Loucy (cell line): ENCODE measurements around the gene DDX23.

Experiments used
- H2AFZ ChIP-seq: fragments of 200-600 bp; sonication (generic); 2 replicates; pipeline ENCODE4 v1.6.0; 2016; ENCODE audit warnings: antibody characterized with exemption, mild to moderate bottlenecking, low read length, moderate library complexity
- H3F3A ChIP-seq: fragments of 200-600 bp; 2 replicates; pipeline ENCODE4 v1.6.0; 2016; ENCODE audit warnings: antibody characterized with exemption, low read depth, mild to moderate bottlenecking
- H3K27me3 ChIP-seq: fragments of 200-600 bp; sonication (generic); 2 replicates; pipeline ENCODE4 v1.6.1; 2014; ENCODE audit warnings: low read length, mild to moderate bottlenecking; ENCODE audit not compliant: insufficient read depth, poor library complexity, severe bottlenecking
- H3K36me3 ChIP-seq: fragments of 200-600 bp; sonication (generic); 2 replicates; pipeline ENCODE4 v1.6.1; 2016; ENCODE audit warnings: low read length; ENCODE audit not compliant: insufficient read depth
- H3K4me1 ChIP-seq: fragments of 200-600 bp; sonication (generic); 2 replicates; pipeline ENCODE4 v1.5.1; 2014; ENCODE audit warnings: low read length, mild to moderate bottlenecking; ENCODE audit not compliant: insufficient read depth, poor library complexity, severe bottlenecking
- H3K4me2 ChIP-seq: fragments of 200-600 bp; sonication (generic); 2 replicates; pipeline ENCODE4 v1.6.0; 2014; ENCODE audit warnings: antibody characterized with exemption, low read length, low read depth, mild to moderate bottlenecking; ENCODE audit not compliant: poor library complexity, severe bottlenecking
- H3K4me3 ChIP-seq: fragments of 200-600 bp; sonication (generic); 2 replicates; pipeline ENCODE4 v1.5.1; 2014; ENCODE audit warnings: low read length, mild to moderate bottlenecking, mixed read lengths; ENCODE audit not compliant: poor library complexity, severe bottlenecking
- H3K79me2 ChIP-seq: fragments of 200-600 bp; sonication (generic); 2 replicates; pipeline ENCODE4 v1.6.1; 2014; ENCODE audit warnings: low read length; ENCODE audit not compliant: insufficient read depth
- H3K9ac ChIP-seq: fragments of 200-600 bp; sonication (generic); 2 replicates; pipeline ENCODE4 v1.6.0; 2014; ENCODE audit warnings: mild to moderate bottlenecking, low read depth, low read length, moderate library complexity; ENCODE audit not compliant: poor library complexity, severe bottlenecking
- H3K9me2 ChIP-seq: fragments of 200-600 bp; sonication (generic); replicated peaks from 2 replicates; pipeline ENCODE4 v1.6.1; 2016; ENCODE audit warnings: low read depth, low read length, mixed read lengths
- H3K9me3 ChIP-seq: fragments of 200-600 bp; sonication (generic); 2 replicates; pipeline ENCODE4 v1.6.1; 2014; ENCODE audit warnings: mild to moderate bottlenecking, antibody characterized with exemption, low read length, low read depth; ENCODE audit not compliant: insufficient read depth
- H4K20me1 ChIP-seq: fragments of 200-600 bp; sonication (generic); 2 replicates; pipeline ENCODE4 v1.6.0; 2014; ENCODE audit warnings: antibody characterized with exemption, low read length, mild to moderate bottlenecking; ENCODE audit not compliant: insufficient read depth, poor library complexity, severe bottlenecking
- EZH2phosphoT487 ChIP-seq: fragments of 200-600 bp; IDR thresholded peaks from 2 replicates; pipeline ENCODE4 v1.6.1; 2018; ENCODE audit warnings: antibody characterized with exemption, mild to moderate bottlenecking, moderate library complexity, borderline replicate concordance
- TF ChIP-seq, protein P1 (sequence below): fragments of 200-600 bp; sonication (generic); conservative IDR thresholded peaks from 2 replicates; pipeline ENCODE4 v1.5.1; 2014; ENCODE audit warnings: mild to moderate bottlenecking, antibody characterized with exemption, low read length

Gene DDX23

DNA sequence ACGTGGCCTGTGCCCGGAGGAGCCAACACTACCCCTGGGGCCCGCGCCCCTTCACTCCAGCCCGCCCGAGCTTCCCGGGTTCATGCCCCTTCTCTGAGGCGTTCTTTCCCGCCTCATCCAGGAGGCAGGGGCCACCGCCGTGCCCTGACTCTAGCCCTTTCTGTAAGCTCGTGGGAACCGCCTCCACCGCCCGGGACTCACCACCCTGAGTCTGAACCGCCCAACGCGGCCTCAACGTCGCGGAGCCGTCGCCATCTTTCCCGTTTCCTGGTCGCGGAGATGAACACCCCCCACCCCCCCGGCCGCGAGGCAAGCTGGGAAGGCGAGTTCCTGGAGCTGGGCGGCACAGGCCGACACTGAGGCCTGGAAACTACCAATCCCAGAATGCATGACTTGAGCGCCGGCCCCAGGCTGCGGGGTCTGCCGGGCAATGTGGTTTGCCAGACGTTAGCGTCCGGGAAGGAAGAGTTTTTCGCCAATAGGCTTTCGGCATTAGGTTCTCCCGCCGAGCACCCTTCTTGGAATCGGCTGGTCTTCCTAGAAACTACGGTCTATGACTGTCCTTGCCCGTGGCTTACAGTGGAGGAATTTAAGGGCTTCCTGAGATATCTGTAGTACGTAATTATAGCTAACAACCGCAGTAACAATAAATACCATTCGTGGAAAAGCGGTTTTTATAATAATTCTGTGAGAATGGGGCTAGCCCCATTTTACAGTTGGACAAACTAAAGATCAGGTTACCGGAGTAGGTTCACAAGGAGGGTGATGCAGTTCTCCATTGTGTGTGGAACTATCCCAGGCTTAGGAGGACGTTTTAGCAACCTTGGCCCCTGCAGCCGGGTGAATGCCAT lies at the start of gene DDX23:
TSS of gene DDX23 (minus strand) at position 281 of the 851 bp plus-strand sequence. CDS start 6,381 bp downstream, outside the sequence.
- peak within 1 kb of the TSS; percentile 91 for H2AFZ ChIP-seq
- H3K4me1 ChIP-seq, result peaks cover 23% of the 10 kb centered on the region
- H3K27me3 ChIP-seq, result no peaks in the 10 kb centered on the region
- H3K9me3 ChIP-seq, result no peaks in the 10 kb centered on the region
- peak within 1 kb of the TSS; percentile 99 for H3K9ac ChIP-seq
- H3K9me2 ChIP-seq, result no peaks in the 10 kb centered on the region
- H3K4me2 ChIP-seq, result peak within 1 kb of the TSS; percentile 98
- no peaks in the 10 kb centered on the region for H3K36me3 ChIP-seq
- peaks cover 17% of the 10 kb centered on the region for H4K20me1 ChIP-seq
- TF ChIP-seq, protein P1, sequence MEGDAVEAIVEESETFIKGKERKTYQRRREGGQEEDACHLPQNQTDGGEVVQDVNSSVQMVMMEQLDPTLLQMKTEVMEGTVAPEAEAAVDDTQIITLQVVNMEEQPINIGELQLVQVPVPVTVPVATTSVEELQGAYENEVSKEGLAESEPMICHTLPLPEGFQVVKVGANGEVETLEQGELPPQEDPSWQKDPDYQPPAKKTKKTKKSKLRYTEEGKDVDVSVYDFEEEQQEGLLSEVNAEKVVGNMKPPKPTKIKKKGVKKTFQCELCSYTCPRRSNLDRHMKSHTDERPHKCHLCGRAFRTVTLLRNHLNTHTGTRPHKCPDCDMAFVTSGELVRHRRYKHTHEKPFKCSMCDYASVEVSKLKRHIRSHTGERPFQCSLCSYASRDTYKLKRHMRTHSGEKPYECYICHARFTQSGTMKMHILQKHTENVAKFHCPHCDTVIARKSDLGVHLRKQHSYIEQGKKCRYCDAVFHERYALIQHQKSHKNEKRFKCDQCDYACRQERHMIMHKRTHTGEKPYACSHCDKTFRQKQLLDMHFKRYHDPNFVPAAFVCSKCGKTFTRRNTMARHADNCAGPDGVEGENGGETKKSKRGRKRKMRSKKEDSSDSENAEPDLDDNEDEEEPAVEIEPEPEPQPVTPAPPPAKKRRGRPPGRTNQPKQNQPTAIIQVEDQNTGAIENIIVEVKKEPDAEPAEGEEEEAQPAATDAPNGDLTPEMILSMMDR, result no peak
- TF ChIP-seq EZH2phosphoT487, result no peak
- peaks cover 46% of the 10 kb centered on the region for H3K79me2 ChIP-seq
- peak within 1 kb of the TSS; percentile 90 for H3K4me3 ChIP-seq
- no peaks in the 10 kb centered on the region for H3F3A ChIP-seq

DNA sequence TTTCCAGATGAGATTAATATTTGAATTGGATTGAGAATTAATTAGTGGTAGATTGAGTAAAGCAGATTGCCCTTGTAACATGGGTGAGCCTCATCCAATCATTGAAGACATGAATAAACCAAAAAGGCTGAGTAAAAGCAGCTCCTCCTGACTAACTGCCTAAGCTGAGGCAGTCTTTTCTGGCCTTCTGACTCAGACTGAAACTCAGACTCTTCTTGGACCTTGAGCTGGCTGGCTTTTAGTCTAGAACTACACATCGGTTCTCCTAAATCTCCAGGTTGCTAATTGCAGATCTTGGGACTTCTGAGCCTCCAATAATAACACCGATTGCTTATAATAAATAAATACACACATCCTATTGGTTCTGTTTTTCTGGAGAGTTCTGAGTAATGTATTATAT lies 49.3 kb upstream of the DDX23 start:
- H3K4me1 ChIP-seq, result no peaks in the 10 kb centered on the region
- H3K4me3 ChIP-seq, result no peak overlapping the region
- no peak overlapping the region for H2AFZ ChIP-seq
- no peaks in the 10 kb centered on the region for H3K36me3 ChIP-seq
- no peaks in the 10 kb centered on the region for H3F3A ChIP-seq
- H3K9ac ChIP-seq, result no peak overlapping the region
- no peak for TF ChIP-seq EZH2phosphoT487
- TF ChIP-seq, protein P1, result no peak
- H4K20me1 ChIP-seq, result no peaks in the 10 kb centered on the region
- H3K9me3 ChIP-seq, result no peaks in the 10 kb centered on the region
- H3K27me3 ChIP-seq, result no peaks in the 10 kb centered on the region
- no peaks in the 10 kb centered on the region for H3K9me2 ChIP-seq
- no peak overlapping the region for H3K4me2 ChIP-seq
- H3K79me2 ChIP-seq, result no peaks in the 10 kb centered on the region

DNA sequence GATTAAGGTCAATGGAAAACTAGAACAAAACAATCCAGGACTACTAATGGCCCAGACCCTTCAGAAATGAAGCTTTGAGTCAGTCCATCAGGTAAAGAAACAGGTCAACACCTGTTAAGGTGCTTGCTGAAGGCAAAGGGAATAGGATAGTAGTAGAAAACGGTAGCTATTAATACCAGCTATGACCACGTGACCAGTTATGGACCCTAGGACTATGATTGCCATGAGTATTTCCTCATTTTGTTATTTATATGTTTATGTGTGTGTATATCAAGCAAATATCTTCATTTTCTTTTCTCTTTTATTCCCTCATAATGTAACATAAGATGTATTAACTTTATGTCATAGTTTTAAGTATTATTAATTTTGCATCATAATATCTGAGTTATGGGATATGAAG lies 47.7 kb upstream of the DDX23 start:
- Histone ChIP-seq H3K36me3 (no peaks in the 10 kb centered on the region), H3K9ac (no peak overlapping the region), H3K79me2 (no peaks in the 10 kb centered on the region), H2AFZ (no peak overlapping the region), H3K27me3 (no peaks in the 10 kb centered on the region), H3F3A (no peaks in the 10 kb centered on the region), H4K20me1 (no peaks in the 10 kb centered on the region), H3K9me2 (no peaks in the 10 kb centered on the region), H3K4me1 (no peaks in the 10 kb centered on the region), H3K9me3 (no peaks in the 10 kb centered on the region), H3K4me3 (no peak overlapping the region), H3K4me2 (no peak overlapping the region)
- TF ChIP-seq EZH2phosphoT487, result no peak
- TF ChIP-seq, protein P1, result no peak
